Breast epithelium (tissue), 4 donors: ENCODE measurements around the gene WFIKKN2. TPM values are rescaled to one million over a fixed set of nuclear protein-coding genes. Genes with fewer than 3 reads are reported as not detected.

Source experiments
- DNase-seq, 2 donors: peaks; one replicate each; pipeline ENCODE4 v3.0.0-alpha.2; 2019; ENCODE audit warnings: low spot score in 2 of 2
- H3K27ac ChIP-seq, 2 donors: fragments of 200-600 bp; sonication (generic) in 1 of 2; one replicate each; pipeline ENCODE4 v1.5.1; 2016 to 2019; ENCODE audit warnings: mild to moderate bottlenecking in 1 of 2
- H3K27me3 ChIP-seq, 2 donors: fragments of 200-600 bp; sonication (generic) in 1 of 2; one replicate each; pipeline versions ENCODE4 v1.5.1 to v1.6.0; 2017 to 2019; ENCODE audit warnings: control low read depth in 1 of 2, mild to moderate bottlenecking in 1 of 2
- H3K36me3 ChIP-seq: fragments of 200-600 bp; one replicate; pipeline ENCODE4 v1.5.1; 2019
- H3K4me1 ChIP-seq, 2 donors: fragments of 200-600 bp; sonication (generic); one replicate each; pipeline ENCODE4 v1.5.1; 2016 to 2019; ENCODE audit warnings: control low read depth in 1 of 2
- H3K4me3 ChIP-seq, 3 donors: fragments of 200-600 bp; sonication (generic); 1 replicate in 2 of 3; 2 replicates in 1 of 3; pipeline ENCODE4 v1.5.1; 2016 to 2019; ENCODE audit warnings: mild to moderate bottlenecking in 3 of 3, moderate library complexity in 2 of 3
- H3K9me3 ChIP-seq, 2 donors: fragments of 200-600 bp; sonication (generic) in 1 of 2; one replicate each; pipeline ENCODE4 v1.5.1; 2016 to 2019; ENCODE audit warnings: control low read depth in 1 of 2
- CTCF ChIP-seq, 3 donors: fragments of 450-650 bp; IDR thresholded peaks; one replicate each; pipeline ENCODE4 v1.5.1; 2016 to 2017; ENCODE audit warnings: antibody characterized with exemption in 3 of 3, mild to moderate bottlenecking in 3 of 3, moderate library complexity in 3 of 3
- POLR2A ChIP-seq: fragments of 450-650 bp; IDR thresholded peaks from one replicate; pipeline ENCODE4 v1.6.1; 2016; ENCODE audit warnings: antibody characterized with exemption, mild to moderate bottlenecking, moderate library complexity
- POLR2AphosphoS5 ChIP-seq, 3 donors: sonication (generic); formaldehyde crosslinking; IDR thresholded peaks; one replicate each; pipeline ENCODE4 v1.6.1; 2017; ENCODE audit warnings: antibody characterized with exemption in 3 of 3
- intact Hi-C: fragments of 100-400 bp; cut with DNase I; formaldehyde crosslinking; loops from one replicate; pipeline ENCODE4 v1.15.1; 2023; ENCODE audit warnings: low total_unique reads
- total RNA-seq, 3 donors: library from RNA; depleted of rRNA; stranded (reverse); fragments of >200 nt; gene quantifications; one replicate each; pipeline ENCODE4 v1.1.0, GENCODE V29; 2016

WFIKKN2 gene
- total RNA-seq, 3 donors from 2014 or later: not detected

- H3K4me1 ChIP-seq: no peaks in the 10 kb centered on the region
- no peak for DNase-seq
- H3K27ac ChIP-seq: no peak overlapping the region
- intact Hi-C loops: no loop called here
- no peaks in the 10 kb centered on the region for H3K9me3 ChIP-seq
- no peaks in the 10 kb centered on the region for H3K36me3 ChIP-seq
- no peak overlapping the region for H3K4me3 ChIP-seq
- no peak for TF ChIP-seq POLR2A
- no peak for TF ChIP-seq CTCF (IDR thresholded peaks at IDR 0.05)
- TF ChIP-seq POLR2AphosphoS5 (IDR thresholded peaks at IDR 0.05): no peak
- no peaks in the 10 kb centered on the region for H3K27me3 ChIP-seq
Observed at GRCh38 chr17:50824429-50824828, 11.0 kb upstream of the WFIKKN2 start.

GRCh38 chr17:50825188-50825587, 10.2 kb upstream of the WFIKKN2 start:
- Histone ChIP-seq H3K36me3 (no peaks in the 10 kb centered on the region), H3K27ac (no peak overlapping the region), H3K4me3 (no peak overlapping the region), H3K27me3 (no peaks in the 10 kb centered on the region), H3K9me3 (no peaks in the 10 kb centered on the region), H3K4me1 (no peaks in the 10 kb centered on the region)
- intact Hi-C loops: no loop called here
- DNase-seq: no peak
- TF ChIP-seq CTCF (IDR thresholded peaks at IDR 0.05) (no peak), POLR2AphosphoS5 (IDR thresholded peaks at IDR 0.05) (no peak), POLR2A (no peak)

GRCh38 chr17:50828508-50829170, 6.7 kb upstream of the WFIKKN2 start:
- H3K4me1 ChIP-seq: peaks cover 0 to 10% of the 10 kb centered on the region in 2 donors
- DNase-seq: no peak
- H3K36me3 ChIP-seq: no peaks in the 10 kb centered on the region
- intact Hi-C loops: no loop called here
- H3K4me3 ChIP-seq: no peak overlapping the region
- peak overlapping the region; percentile 28 to 34 for H3K27ac ChIP-seq
- no peak for TF ChIP-seq CTCF (IDR thresholded peaks at IDR 0.05)
- no peak for TF ChIP-seq POLR2A
- no peak for TF ChIP-seq POLR2AphosphoS5 (IDR thresholded peaks at IDR 0.05)
- no peaks in the 10 kb centered on the region for H3K27me3 ChIP-seq
- H3K9me3 ChIP-seq: no peaks in the 10 kb centered on the region

- DNase-seq: no peak
- TF ChIP-seq POLR2A (no peak), CTCF (IDR thresholded peaks at IDR 0.05) (no peak), POLR2AphosphoS5 (IDR thresholded peaks at IDR 0.05) (no peak)
- Histone ChIP-seq H3K36me3 (no peaks in the 10 kb centered on the region), H3K4me3 (no peak overlapping the region), H3K9me3 (no peaks in the 10 kb centered on the region), H3K27me3 (no peaks in the 10 kb centered on the region), H3K4me1 (peaks cover 0 to 10% of the 10 kb centered on the region in 2 donors), H3K27ac (peak overlapping the region; percentile 28 to 34)
- intact Hi-C loops: no loop called here
Observed at GRCh38 chr17:50829332-50829731, 6.1 kb upstream of the WFIKKN2 start.

- Histone ChIP-seq H3K36me3 (no peaks in the 10 kb centered on the region), H3K4me3 (no peak overlapping the region), H3K4me1 (peaks cover 0 to 10% of the 10 kb centered on the region in 2 donors), H3K27me3 (no peaks in the 10 kb centered on the region), H3K9me3 (no peaks in the 10 kb centered on the region), H3K27ac (peak overlapping the region; percentile 7 to 21)
- intact Hi-C loops: no loop called here
- DNase-seq: no peak
- TF ChIP-seq POLR2AphosphoS5 (IDR thresholded peaks at IDR 0.05) (no peak), POLR2A (no peak), CTCF (IDR thresholded peaks at IDR 0.05) (no peak)
Observed at GRCh38 chr17:50830352-50830751, 5.0 kb upstream of the WFIKKN2 start.
